ENCODE data around the gene MICAL2. TPM values are rescaled to one million over a fixed set of nuclear protein-coding genes. Genes with fewer than 3 reads are reported as not detected.

The MICAL2 gene
- total RNA-seq, 6 experiments from 2014 or later: 17.0 to 50.7 (median 35.9) TPM

DNA sequence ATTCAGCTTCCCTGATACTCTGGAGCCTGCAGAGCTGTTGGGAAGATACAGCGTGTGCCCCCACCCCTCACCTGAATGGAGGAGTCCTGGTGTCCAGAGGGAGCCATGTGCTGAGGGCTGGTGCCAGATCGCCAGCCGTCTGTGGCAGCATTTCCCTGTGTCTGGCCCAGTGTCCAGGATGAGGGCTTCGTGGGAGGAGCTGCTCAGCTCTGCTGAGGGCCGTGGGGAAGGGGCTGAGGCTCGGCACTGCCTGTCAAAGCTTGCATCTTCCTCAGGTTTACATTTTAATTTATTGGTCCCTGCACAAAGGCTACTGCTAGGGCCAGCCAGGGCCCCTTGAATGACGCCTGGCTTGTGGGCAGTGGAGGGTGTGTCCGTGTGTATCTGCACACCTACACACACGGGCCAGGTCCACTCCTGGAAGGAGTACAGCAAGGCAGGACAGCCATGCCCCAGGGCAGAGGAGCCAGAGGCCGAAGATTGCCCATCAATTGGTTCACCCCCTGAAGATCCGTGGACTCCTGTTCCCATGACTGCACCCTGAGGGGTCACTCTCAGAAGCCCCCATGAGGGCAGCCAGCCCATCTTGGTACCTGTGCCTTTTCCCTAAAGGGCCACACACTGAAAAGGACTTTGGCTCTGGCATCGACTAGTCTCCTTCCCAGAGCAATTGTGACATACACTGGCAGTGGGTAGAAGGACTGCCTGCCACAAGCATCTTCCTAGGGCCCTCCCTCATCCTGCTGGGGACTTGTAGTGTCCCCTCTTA is 159.2 kb downstream of the MICAL2 start:
- TF ChIP-seq, protein P1, sequence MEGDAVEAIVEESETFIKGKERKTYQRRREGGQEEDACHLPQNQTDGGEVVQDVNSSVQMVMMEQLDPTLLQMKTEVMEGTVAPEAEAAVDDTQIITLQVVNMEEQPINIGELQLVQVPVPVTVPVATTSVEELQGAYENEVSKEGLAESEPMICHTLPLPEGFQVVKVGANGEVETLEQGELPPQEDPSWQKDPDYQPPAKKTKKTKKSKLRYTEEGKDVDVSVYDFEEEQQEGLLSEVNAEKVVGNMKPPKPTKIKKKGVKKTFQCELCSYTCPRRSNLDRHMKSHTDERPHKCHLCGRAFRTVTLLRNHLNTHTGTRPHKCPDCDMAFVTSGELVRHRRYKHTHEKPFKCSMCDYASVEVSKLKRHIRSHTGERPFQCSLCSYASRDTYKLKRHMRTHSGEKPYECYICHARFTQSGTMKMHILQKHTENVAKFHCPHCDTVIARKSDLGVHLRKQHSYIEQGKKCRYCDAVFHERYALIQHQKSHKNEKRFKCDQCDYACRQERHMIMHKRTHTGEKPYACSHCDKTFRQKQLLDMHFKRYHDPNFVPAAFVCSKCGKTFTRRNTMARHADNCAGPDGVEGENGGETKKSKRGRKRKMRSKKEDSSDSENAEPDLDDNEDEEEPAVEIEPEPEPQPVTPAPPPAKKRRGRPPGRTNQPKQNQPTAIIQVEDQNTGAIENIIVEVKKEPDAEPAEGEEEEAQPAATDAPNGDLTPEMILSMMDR (IDR thresholded peaks at IDR 0.05): no peak
- TF ChIP-seq POLR2A (IDR thresholded peaks at IDR 0.05): no peak
- H3K36me3 ChIP-seq: no peaks in the 10 kb centered on the region
- H3K9me3 ChIP-seq: no peaks in the 10 kb centered on the region
- 20% methylated on average over 1 of the region's 12 CpGs for WGBS (ENCODE audit: insufficient coverage, low coverage, low lambda C conversion rate, missing lambda C conversion rate)
- H3K27me3 ChIP-seq: no peaks in the 10 kb centered on the region
- ATAC-seq: peak; percentile 6 to 53 (median 27)
- H3K27ac ChIP-seq: no peak overlapping the region
- intact Hi-C loops (cut with DNase I): no loop called here
- no peak for DNase-seq
- H3K4me1 ChIP-seq: no peaks in the 10 kb centered on the region
- no peak overlapping the region for H3K4me3 ChIP-seq

DNA sequence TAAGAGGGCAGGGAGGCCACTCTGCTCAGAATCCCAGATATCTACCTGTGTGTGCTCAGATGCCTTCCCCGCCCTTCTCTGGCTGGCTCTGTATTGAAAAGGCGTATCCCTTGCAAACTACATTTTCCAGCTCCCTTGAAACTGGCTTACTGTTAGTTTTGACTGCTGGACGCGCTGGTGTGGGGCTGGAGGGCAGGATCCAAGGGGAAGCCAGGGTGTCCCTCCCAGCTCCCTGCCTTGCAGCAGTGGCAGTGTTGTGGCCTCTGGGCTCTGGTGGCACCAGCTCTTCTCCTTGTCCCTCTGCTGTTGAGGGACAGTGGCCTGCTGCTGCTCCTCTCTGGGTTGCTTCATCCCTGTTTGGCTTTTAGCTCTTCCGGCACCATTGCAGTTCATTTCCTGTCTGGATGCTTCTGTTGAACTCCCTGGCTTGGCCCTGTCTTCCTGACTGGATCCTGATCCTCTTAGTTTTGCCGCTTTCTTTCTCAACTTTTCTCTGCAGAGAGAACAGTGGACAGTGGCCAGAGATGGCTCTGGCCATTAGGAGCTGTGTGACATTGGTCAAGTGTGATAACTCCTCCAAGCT is 159.9 kb downstream of the MICAL2 start:
- 96% methylated on average over 4 of the region's 6 CpGs for WGBS (ENCODE audit: insufficient coverage, low coverage, low lambda C conversion rate, missing lambda C conversion rate)
- Histone ChIP-seq H3K4me1 (no peaks in the 10 kb centered on the region), H3K27me3 (no peaks in the 10 kb centered on the region), H3K9me3 (no peaks in the 10 kb centered on the region), H3K27ac (no peak overlapping the region), H3K4me3 (no peak overlapping the region), H3K36me3 (no peaks in the 10 kb centered on the region)
- DNase-seq (no peak), ATAC-seq (peak; percentile 8 to 28 (median 14))
- TF ChIP-seq, protein P1 (IDR thresholded peaks at IDR 0.05): no peak
- TF ChIP-seq POLR2A (IDR thresholded peaks at IDR 0.05): no peak
- intact Hi-C loops (cut with DNase I): no loop called here

DNA sequence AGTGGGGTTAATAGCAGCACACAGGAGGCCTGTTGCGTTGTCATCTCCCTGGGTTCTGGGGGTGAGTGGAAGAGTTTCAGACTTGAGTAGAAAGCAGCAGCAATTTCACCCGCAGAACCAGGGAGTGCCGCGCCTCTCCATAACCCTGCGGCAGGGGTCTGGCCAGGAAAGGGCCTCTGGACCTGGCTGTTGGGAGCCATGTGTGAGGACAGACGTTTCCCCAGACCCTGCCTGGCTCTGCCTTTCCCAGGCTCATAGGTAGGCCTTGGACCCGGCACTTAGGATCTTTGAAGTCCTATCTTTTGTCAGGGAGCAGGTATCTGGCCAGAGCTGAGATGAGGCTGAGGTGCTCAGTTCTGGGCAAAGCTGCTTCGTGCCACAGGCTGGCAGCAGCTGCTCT is 160.4 kb downstream of the MICAL2 start:
- Histone ChIP-seq H3K27me3 (no peaks in the 10 kb centered on the region), H3K36me3 (no peaks in the 10 kb centered on the region), H3K27ac (no peak overlapping the region), H3K9me3 (no peaks in the 10 kb centered on the region), H3K4me3 (no peak overlapping the region), H3K4me1 (no peaks in the 10 kb centered on the region)
- TF ChIP-seq, protein P1 (IDR thresholded peaks at IDR 0.05): no peak
- 100% methylated on average over 3 of the region's 8 CpGs for WGBS (ENCODE audit: insufficient coverage, low coverage, low lambda C conversion rate, missing lambda C conversion rate)
- DNase-seq: no peak
- ATAC-seq: no peak
- intact Hi-C loops (cut with DNase I): no loop called here

DNA sequence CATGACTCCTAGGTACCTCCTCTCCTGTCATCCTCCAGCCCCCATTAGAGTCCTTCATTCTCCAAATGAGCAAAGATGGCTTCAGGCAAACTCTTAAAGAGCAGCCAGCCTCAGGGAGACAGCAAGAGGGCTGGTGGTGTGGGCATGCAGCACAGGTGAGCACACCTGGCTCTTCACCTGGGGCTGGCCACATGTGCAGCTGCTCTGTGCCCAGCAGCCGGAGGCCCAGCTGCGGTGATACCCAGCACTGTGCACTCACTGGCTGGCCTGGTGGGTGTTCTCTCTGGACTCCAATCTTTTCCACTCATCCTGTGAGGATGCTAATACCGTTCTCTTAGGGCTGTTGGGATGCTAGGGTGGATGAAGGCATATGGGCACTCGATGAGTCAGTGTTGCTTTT is 160.9 kb downstream of the MICAL2 start:
- H3K27ac ChIP-seq: no peak overlapping the region
- no peak overlapping the region for H3K4me3 ChIP-seq
- no peaks in the 10 kb centered on the region for H3K4me1 ChIP-seq
- DNase-seq (no peak), ATAC-seq (no peak)
- intact Hi-C loops (cut with DNase I): no loop called here
- H3K27me3 ChIP-seq: no peaks in the 10 kb centered on the region
- TF ChIP-seq POLR2A (IDR thresholded peaks at IDR 0.05): no peak
- TF ChIP-seq, protein P1 (IDR thresholded peaks at IDR 0.05): no peak
- 43% methylated on average over 1 of the region's 4 CpGs for WGBS (ENCODE audit: insufficient coverage, low coverage, low lambda C conversion rate, missing lambda C conversion rate)
- H3K9me3 ChIP-seq: no peaks in the 10 kb centered on the region
- no peaks in the 10 kb centered on the region for H3K36me3 ChIP-seq
